NB4 (cell line): ENCODE results near the gene DNAJC5.

Experiments
- CTCF ChIP-seq: IDR thresholded peaks from one replicate; pipeline ENCODE4 v1.5.1; 2012; ENCODE audit warnings: low read depth, low read length
- MYC ChIP-seq: IDR thresholded peaks from 2 replicates; pipeline ENCODE4 v1.6.1; 2011; ENCODE audit warnings: low read depth, low read length
- POLR2A ChIP-seq: IDR thresholded peaks from 2 replicates; pipeline ENCODE4 v1.6.1; 2011; ENCODE audit warnings: mild to moderate bottlenecking; ENCODE audit not compliant: insufficient read length; ENCODE audit errors: extremely low read depth
- TF ChIP-seq, protein P1 (sequence below): IDR thresholded peaks from 2 replicates; pipeline ENCODE4 v1.6.1; 2011; ENCODE audit warnings: low read depth, low read length

- TF ChIP-seq, protein P1, sequence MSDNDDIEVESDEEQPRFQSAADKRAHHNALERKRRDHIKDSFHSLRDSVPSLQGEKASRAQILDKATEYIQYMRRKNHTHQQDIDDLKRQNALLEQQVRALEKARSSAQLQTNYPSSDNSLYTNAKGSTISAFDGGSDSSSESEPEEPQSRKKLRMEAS = no peak
- TF ChIP-seq CTCF (no peak), POLR2A (no peak), MYC (no peak)
Observed at GRCh38 chr20:63881451-63882226, 13.3 kb upstream of the DNAJC5 start.
